ENCODE data around the gene LRRC46. TPM values are rescaled to one million over a fixed set of nuclear protein-coding genes. Genes with fewer than 3 reads are reported as not detected.

Gene LRRC46
- total and polyA plus RNA-seq, 2 of the 13 experiments (the other 11 are each of a cell fraction or from before 2014, with no cell fraction given): 0.09 TPM

GRCh38 chr17:47821424-47822391, 9.8 kb upstream of the LRRC46 start, which contains the start of gene OSBPL7 (continued):
- peak; percentile 95 for TF ChIP-seq PATZ1 (CRISPR knock-in tag; IDR thresholded peaks at IDR 0.05)
- 0 out of 2 replicates have a peak, but pooled peaks have one; percentile 41 for TF ChIP-seq THYN1 (CRISPR knock-in tag; IDR thresholded peaks at IDR 0.05; ENCODE audit: borderline replicate concordance, low read depth)
- TF ChIP-seq NFATC3 (CRISPR knock-in tag; IDR thresholded peaks at IDR 0.05): no peak
- no peak for TF ChIP-seq MTF1 (CRISPR knock-in tag; IDR thresholded peaks at IDR 0.05)
- TF ChIP-seq ZNF710 (CRISPR knock-in tag; IDR thresholded peaks at IDR 0.05; ENCODE audit: borderline replicate concordance): no peak; the same call in 1 of the 2 replicates
- peak; percentile 23; the same call in 1 of the 2 replicates for TF ChIP-seq RARA (CRISPR knock-in tag; IDR thresholded peaks at IDR 0.05)
- TF ChIP-seq ZNF382 (CRISPR knock-in tag; IDR thresholded peaks at IDR 0.05; ENCODE audit: borderline replicate concordance): no peak
- TF ChIP-seq PAX8 (CRISPR knock-in tag; IDR thresholded peaks at IDR 0.05; ENCODE audit: borderline replicate concordance): no peak
- TF ChIP-seq DNMT3B (CRISPR knock-in tag; conservative IDR thresholded peaks at IDR 0.05): 0 out of 2 replicates have a peak, but pooled peaks have one; percentile 25
- TF ChIP-seq ZNF30 (CRISPR knock-in tag; IDR thresholded peaks at IDR 0.05): no peak
- no peak for TF ChIP-seq ZFP90 (CRISPR knock-in tag; IDR thresholded peaks at IDR 0.05; ENCODE audit: borderline replicate concordance)
- no peak for TF ChIP-seq ZNF362 (CRISPR knock-in tag; IDR thresholded peaks at IDR 0.05; ENCODE audit: borderline replicate concordance)
- no peak for TF ChIP-seq ZNF766 (CRISPR knock-in tag; IDR thresholded peaks at IDR 0.05; ENCODE audit: borderline replicate concordance)
- no peak for TF ChIP-seq ZFP36L1 (CRISPR knock-in tag; IDR thresholded peaks at IDR 0.05)
- peak; percentile 68 for TF ChIP-seq ZNF143 (CRISPR knock-in tag; IDR thresholded peaks at IDR 0.05)
- 0 out of 2 replicates have a peak, but pooled peaks have one; percentile 51 for TF ChIP-seq ZNF737 (CRISPR knock-in tag; IDR thresholded peaks at IDR 0.05; ENCODE audit: borderline replicate concordance)
- no peak for TF ChIP-seq ZNF484 (CRISPR knock-in tag; IDR thresholded peaks at IDR 0.05; ENCODE audit: borderline replicate concordance, low read depth)
- peak; percentile 39; the same call in 1 of the 2 replicates for TF ChIP-seq ZKSCAN8 (CRISPR knock-in tag; IDR thresholded peaks at IDR 0.05; ENCODE audit: borderline replicate concordance)
- TF ChIP-seq ZBTB34 (CRISPR knock-in tag; IDR thresholded peaks at IDR 0.05): 0 out of 2 replicates have a peak, but pooled peaks have one; percentile 58
- 0 out of 2 replicates have a peak, but pooled peaks have one; percentile 67 for TF ChIP-seq E2F5 (CRISPR knock-in tag; conservative IDR thresholded peaks at IDR 0.05)

Measured in HepG2 (cell line).